Measurements from ENCODE around the gene CFAP210.

The CFAP210 gene

DNA sequence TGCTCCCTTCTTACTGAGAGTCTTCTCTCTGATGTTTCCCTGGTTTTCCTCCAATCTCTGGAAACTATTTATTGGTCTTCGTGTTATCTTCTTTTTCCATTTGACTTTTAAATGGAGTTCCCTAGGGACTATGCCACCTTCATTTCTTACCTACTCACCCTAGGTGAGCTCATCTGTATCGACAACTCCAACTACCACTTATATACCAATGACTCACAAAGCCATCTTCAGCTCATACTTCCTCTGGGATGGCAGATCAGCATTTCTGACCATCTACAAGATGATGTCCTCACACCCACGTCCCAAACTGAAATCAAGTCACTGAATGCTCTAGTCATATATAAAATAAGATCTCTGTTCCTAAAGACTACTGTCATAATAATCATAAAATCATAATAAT lies 40.6 kb downstream of the CFAP210 start:
- Histone ChIP-seq H3K79me1 (ENCODE audit: low read length) (no peaks in the 10 kb centered on the region), H3K4me2 (ENCODE audit: low read length) (no peak overlapping the region), H3K79me2 (ENCODE audit: control insufficient read depth, insufficient read depth, low read length) (no peaks in the 10 kb centered on the region), H3K23ac (ENCODE audit: low read length) (no peak overlapping the region), H3K27me3 (ENCODE audit: insufficient read depth, low read length, poor library complexity) (no peaks in the 10 kb centered on the region), H3K4me1 (ENCODE audit: control insufficient read depth, low read depth, low read length) (no peaks in the 10 kb centered on the region), H3K56ac (ENCODE audit: low read length) (no peak overlapping the region), H3K9ac (ENCODE audit: low read length) (no peak overlapping the region), H3K27ac (ENCODE audit: low read depth, low read length) (no peak overlapping the region), H4K8ac (ENCODE audit: low read depth, low read length) (no peak overlapping the region), H2AK5ac (ENCODE audit: low read length) (no peak overlapping the region), H3K4me3 (ENCODE audit: low read length) (no peak overlapping the region), H3K18ac (ENCODE audit: low read length) (no peak overlapping the region), H4K5ac (ENCODE audit: low read length) (no peak overlapping the region), H2BK5ac (ENCODE audit: low read length) (no peak overlapping the region), H3K4ac (ENCODE audit: low read depth, low read length) (no peak overlapping the region), H2BK15ac (replicated peaks; ENCODE audit: low read depth) (no peak overlapping the region), H2BK120ac (ENCODE audit: low read depth, low read length) (no peak overlapping the region), H3K36me3 (ENCODE audit: control insufficient read depth, insufficient read depth, low read length) (no peaks in the 10 kb centered on the region)
- no CpG with 5 or more reads among the region's 3 CpGs for WGBS (ENCODE audit: extremely low coverage, insufficient coverage, low lambda C conversion rate)
- peak; percentile 23 for DNase-seq

DNA sequence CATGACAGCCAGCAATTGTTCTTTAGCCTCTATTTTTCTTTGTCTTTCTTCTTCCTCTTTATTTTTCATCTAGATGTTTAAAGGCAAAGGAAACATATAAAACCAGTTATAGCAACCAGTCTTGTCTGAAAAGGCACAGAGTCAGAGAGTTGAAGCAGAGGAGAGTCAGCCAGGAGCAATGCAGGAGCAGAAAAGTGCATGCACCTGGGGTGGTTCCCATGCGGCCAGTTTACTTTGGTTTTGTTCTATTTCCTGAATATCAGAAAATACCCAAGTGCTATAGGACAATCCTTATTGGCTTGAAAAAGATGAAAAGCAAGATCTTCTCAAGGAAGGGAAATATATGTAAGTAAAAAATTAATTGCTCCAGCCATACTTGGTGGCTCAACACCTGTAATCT lies 44.9 kb downstream of the CFAP210 start:
- Histone ChIP-seq H2BK15ac (replicated peaks; ENCODE audit: low read depth) (no peak overlapping the region), H4K5ac (ENCODE audit: low read length) (no peak overlapping the region), H3K79me2 (ENCODE audit: control insufficient read depth, insufficient read depth, low read length) (no peaks in the 10 kb centered on the region), H3K27me3 (ENCODE audit: insufficient read depth, low read length, poor library complexity) (no peaks in the 10 kb centered on the region), H2BK120ac (ENCODE audit: low read depth, low read length) (no peak overlapping the region), H4K8ac (ENCODE audit: low read depth, low read length) (no peak overlapping the region), H3K79me1 (ENCODE audit: low read length) (no peaks in the 10 kb centered on the region), H3K18ac (ENCODE audit: low read length) (no peak overlapping the region), H3K9ac (ENCODE audit: low read length) (no peak overlapping the region), H3K36me3 (ENCODE audit: control insufficient read depth, insufficient read depth, low read length) (no peaks in the 10 kb centered on the region), H3K56ac (ENCODE audit: low read length) (no peak overlapping the region), H2BK5ac (ENCODE audit: low read length) (no peak overlapping the region), H3K4me2 (ENCODE audit: low read length) (no peak overlapping the region), H3K4me3 (ENCODE audit: low read length) (no peak overlapping the region), H2AK5ac (ENCODE audit: low read length) (no peak overlapping the region), H3K4ac (ENCODE audit: low read depth, low read length) (no peak overlapping the region), H3K23ac (ENCODE audit: low read length) (no peak overlapping the region), H3K4me1 (ENCODE audit: control insufficient read depth, low read depth, low read length) (no peaks in the 10 kb centered on the region), H3K27ac (ENCODE audit: low read depth, low read length) (no peak overlapping the region)
- DNase-seq: no peak
- no CpG with 5 or more reads among the region's 1 CpG for WGBS (ENCODE audit: extremely low coverage, insufficient coverage, low lambda C conversion rate)

DNA sequence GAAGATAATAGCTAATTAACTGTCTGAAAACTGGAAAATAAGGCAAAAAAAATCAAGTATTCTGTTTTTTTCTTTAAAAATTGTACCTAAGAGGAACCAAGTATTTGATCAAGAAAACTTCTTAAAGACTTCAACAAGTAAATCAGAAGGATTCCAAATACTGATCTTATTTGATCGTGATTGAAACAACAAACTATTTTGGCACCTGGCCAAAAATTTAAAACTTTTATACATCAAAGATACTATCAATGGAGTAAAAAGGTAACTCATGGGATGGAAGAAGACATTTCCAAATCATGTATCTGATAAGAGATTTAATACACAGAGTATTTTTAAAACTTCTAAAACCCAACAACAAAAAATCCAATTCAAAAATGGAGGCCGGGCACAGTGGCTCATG lies 46.7 kb downstream of the CFAP210 start:
- Histone ChIP-seq H2BK15ac (replicated peaks; ENCODE audit: low read depth) (no peak overlapping the region), H3K4me1 (ENCODE audit: control insufficient read depth, low read depth, low read length) (no peaks in the 10 kb centered on the region), H3K4ac (ENCODE audit: low read depth, low read length) (no peak overlapping the region), H2BK5ac (ENCODE audit: low read length) (no peak overlapping the region), H3K27me3 (ENCODE audit: insufficient read depth, low read length, poor library complexity) (no peaks in the 10 kb centered on the region), H4K8ac (ENCODE audit: low read depth, low read length) (no peak overlapping the region), H3K23ac (ENCODE audit: low read length) (no peak overlapping the region), H3K79me2 (ENCODE audit: control insufficient read depth, insufficient read depth, low read length) (no peaks in the 10 kb centered on the region), H3K36me3 (ENCODE audit: control insufficient read depth, insufficient read depth, low read length) (no peaks in the 10 kb centered on the region), H2BK120ac (ENCODE audit: low read depth, low read length) (no peak overlapping the region), H2AK5ac (ENCODE audit: low read length) (no peak overlapping the region), H3K9ac (ENCODE audit: low read length) (no peak overlapping the region), H3K79me1 (ENCODE audit: low read length) (no peaks in the 10 kb centered on the region), H3K18ac (ENCODE audit: low read length) (no peak overlapping the region), H4K5ac (ENCODE audit: low read length) (no peak overlapping the region), H3K4me3 (ENCODE audit: low read length) (no peak overlapping the region), H3K27ac (ENCODE audit: low read depth, low read length) (no peak overlapping the region), H3K56ac (ENCODE audit: low read length) (no peak overlapping the region), H3K4me2 (ENCODE audit: low read length) (no peak overlapping the region)
- no peak for DNase-seq
- WGBS (ENCODE audit: extremely low coverage, insufficient coverage, low lambda C conversion rate): no CpG with 5 or more reads among the region's 2 CpGs

DNA sequence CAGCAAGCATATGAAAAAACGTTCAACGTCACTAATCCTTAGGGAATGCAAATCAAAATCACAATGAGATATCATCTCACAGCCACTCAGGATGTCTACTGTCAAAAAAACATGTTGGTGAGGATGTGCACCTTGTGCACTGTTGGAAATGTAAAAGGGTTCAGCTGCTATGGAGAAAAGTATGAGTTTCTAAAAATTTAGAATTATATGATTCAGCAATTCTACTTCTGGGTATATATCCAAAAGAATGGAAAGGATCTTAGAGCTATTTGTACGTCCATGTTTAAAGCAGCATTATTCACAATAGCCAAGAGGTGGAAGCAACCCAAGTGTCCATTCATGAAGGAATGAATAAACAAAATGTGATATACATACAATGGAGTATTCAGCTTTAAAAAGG lies 50.0 kb downstream of the CFAP210 start:
- Histone ChIP-seq H3K79me1 (ENCODE audit: low read length) (no peaks in the 10 kb centered on the region), H3K4me1 (ENCODE audit: control insufficient read depth, low read depth, low read length) (no peaks in the 10 kb centered on the region), H3K27me3 (ENCODE audit: insufficient read depth, low read length, poor library complexity) (no peaks in the 10 kb centered on the region), H3K56ac (ENCODE audit: low read length) (no peak overlapping the region), H4K8ac (ENCODE audit: low read depth, low read length) (no peak overlapping the region), H3K4me2 (ENCODE audit: low read length) (no peak overlapping the region), H4K5ac (ENCODE audit: low read length) (no peak overlapping the region), H2BK15ac (replicated peaks; ENCODE audit: low read depth) (no peak overlapping the region), H2BK120ac (ENCODE audit: low read depth, low read length) (no peak overlapping the region), H3K36me3 (ENCODE audit: control insufficient read depth, insufficient read depth, low read length) (no peaks in the 10 kb centered on the region), H3K9ac (ENCODE audit: low read length) (no peak overlapping the region), H3K23ac (ENCODE audit: low read length) (no peak overlapping the region), H3K4me3 (ENCODE audit: low read length) (no peak overlapping the region), H3K79me2 (ENCODE audit: control insufficient read depth, insufficient read depth, low read length) (no peaks in the 10 kb centered on the region), H2AK5ac (ENCODE audit: low read length) (no peak overlapping the region), H2BK5ac (ENCODE audit: low read length) (no peak overlapping the region), H3K27ac (ENCODE audit: low read depth, low read length) (no peak overlapping the region), H3K4ac (ENCODE audit: low read depth, low read length) (no peak overlapping the region), H3K18ac (ENCODE audit: low read length) (no peak overlapping the region)
- no peak for DNase-seq
- WGBS (ENCODE audit: extremely low coverage, insufficient coverage, low lambda C conversion rate): no CpG with 5 or more reads among the region's 3 CpGs

DNA sequence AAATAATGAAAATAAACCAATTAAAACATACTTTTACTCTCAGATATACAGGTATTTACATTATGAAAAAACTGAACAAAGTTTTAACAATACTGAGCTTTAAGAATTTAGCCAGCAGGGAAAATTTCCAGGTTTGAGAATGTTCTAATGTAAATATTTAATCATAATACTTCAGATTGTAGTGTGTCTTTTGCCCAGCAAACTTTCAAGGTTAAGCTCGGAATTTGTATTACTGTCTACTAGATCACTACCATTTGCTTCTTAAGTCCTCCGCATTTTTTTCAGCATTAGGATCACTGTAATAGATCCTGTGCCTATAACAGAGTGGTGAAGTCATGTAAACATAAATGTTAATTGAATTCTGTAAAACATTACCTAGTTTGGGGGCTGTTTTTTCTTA lies 52.7 kb downstream of the CFAP210 start:
- Histone ChIP-seq H2BK15ac (replicated peaks; ENCODE audit: low read depth) (no peak overlapping the region), H3K79me2 (ENCODE audit: control insufficient read depth, insufficient read depth, low read length) (no peaks in the 10 kb centered on the region), H3K56ac (ENCODE audit: low read length) (no peak overlapping the region), H3K23ac (ENCODE audit: low read length) (no peak overlapping the region), H2BK120ac (ENCODE audit: low read depth, low read length) (no peak overlapping the region), H3K27me3 (ENCODE audit: insufficient read depth, low read length, poor library complexity) (no peaks in the 10 kb centered on the region), H3K4me1 (ENCODE audit: control insufficient read depth, low read depth, low read length) (no peaks in the 10 kb centered on the region), H3K4ac (ENCODE audit: low read depth, low read length) (no peak overlapping the region), H3K4me3 (ENCODE audit: low read length) (no peak overlapping the region), H3K36me3 (ENCODE audit: control insufficient read depth, insufficient read depth, low read length) (peaks cover 2% of the 10 kb centered on the region), H3K4me2 (ENCODE audit: low read length) (no peak overlapping the region), H3K9ac (ENCODE audit: low read length) (no peak overlapping the region), H2AK5ac (ENCODE audit: low read length) (no peak overlapping the region), H4K5ac (ENCODE audit: low read length) (no peak overlapping the region), H4K8ac (ENCODE audit: low read depth, low read length) (no peak overlapping the region), H3K79me1 (ENCODE audit: low read length) (no peaks in the 10 kb centered on the region), H3K18ac (ENCODE audit: low read length) (no peak overlapping the region), H3K27ac (ENCODE audit: low read depth, low read length) (no peak overlapping the region), H2BK5ac (ENCODE audit: low read length) (no peak overlapping the region)
- no peak for DNase-seq
- no CpG with 5 or more reads among the region's 2 CpGs for WGBS (ENCODE audit: extremely low coverage, insufficient coverage, low lambda C conversion rate)

DNA sequence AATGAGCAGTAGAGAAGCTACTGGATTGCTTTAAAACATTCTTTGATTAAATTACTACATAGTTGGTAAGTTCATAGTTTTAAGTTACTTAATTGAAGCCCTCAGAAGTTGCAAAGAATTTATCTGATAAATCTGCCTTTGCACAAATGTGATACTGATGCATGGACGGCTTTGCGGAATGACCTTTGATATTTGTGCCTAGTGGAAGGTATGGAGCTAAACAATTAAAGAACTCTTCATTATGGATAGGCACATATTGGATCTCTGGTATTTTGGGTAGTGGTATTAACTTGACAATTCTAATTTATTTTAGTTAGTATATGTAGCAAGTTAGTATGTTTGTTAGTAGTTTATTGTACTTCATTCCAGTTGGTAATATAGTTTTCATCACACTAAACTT lies 54.1 kb downstream of the CFAP210 start:
- no peak overlapping the region for H2BK5ac ChIP-seq (ENCODE audit: low read length)
- H2BK15ac ChIP-seq (replicated peaks; ENCODE audit: low read depth): no peak overlapping the region
- no peaks in the 10 kb centered on the region for H3K4me1 ChIP-seq (ENCODE audit: control insufficient read depth, low read depth, low read length)
- no peak overlapping the region for H2AK5ac ChIP-seq (ENCODE audit: low read length)
- H3K23ac ChIP-seq (ENCODE audit: low read length): no peak overlapping the region
- no peak overlapping the region for H3K18ac ChIP-seq (ENCODE audit: low read length)
- no peak overlapping the region for H3K4me3 ChIP-seq (ENCODE audit: low read length)
- peaks cover 2% of the 10 kb centered on the region for H3K36me3 ChIP-seq (ENCODE audit: control insufficient read depth, insufficient read depth, low read length)
- H2BK120ac ChIP-seq (ENCODE audit: low read depth, low read length): no peak overlapping the region
- H3K4ac ChIP-seq (ENCODE audit: low read depth, low read length): no peak overlapping the region
- DNase-seq: no peak
- no peak overlapping the region for H3K56ac ChIP-seq (ENCODE audit: low read length)
- no CpG with 5 or more reads among the region's 2 CpGs for WGBS (ENCODE audit: extremely low coverage, insufficient coverage, low lambda C conversion rate)
- H3K9ac ChIP-seq (ENCODE audit: low read length): no peak overlapping the region
- H3K79me2 ChIP-seq (ENCODE audit: control insufficient read depth, insufficient read depth, low read length): no peaks in the 10 kb centered on the region
- no peaks in the 10 kb centered on the region for H3K79me1 ChIP-seq (ENCODE audit: low read length)
- H3K4me2 ChIP-seq (ENCODE audit: low read length): no peak overlapping the region
- H3K27ac ChIP-seq (ENCODE audit: low read depth, low read length): no peak overlapping the region
- H4K5ac ChIP-seq (ENCODE audit: low read length): no peak overlapping the region
- no peaks in the 10 kb centered on the region for H3K27me3 ChIP-seq (ENCODE audit: insufficient read depth, low read length, poor library complexity)
- H4K8ac ChIP-seq (ENCODE audit: low read depth, low read length): no peak overlapping the region

Data from mesendoderm (in vitro differentiated cells).